HCT116 (cell line): Measurements from ENCODE around the gene RNU2-63P. TPM values are rescaled to one million over a fixed set of nuclear protein-coding genes. Genes with fewer than 3 reads are reported as not detected.

Experiments used
- ATAC-seq: fragments of 200-7000 bp; cut with Tn5 transposase; 2 replicates; pipeline ENCODE4 v1.9.1; 2020; ENCODE audit warnings: mild to moderate bottlenecking, moderate library complexity
- BruUV-seq: library from RNA; stranded (reverse); fragments of 400-500 nt; replicated peaks from 2 replicates; lab custom pipeline; 2021; lab: Mats Ljungman, UMichigan
- CTCF ChIA-PET: fragments of 300-600 bp; sonication (Branson Sonifier 250); formaldehyde crosslinking; loops from one replicate; lab custom pipeline; 2021; ENCODE audit warnings: antibody characterized with exemption; lab: Charles Lee
- POLR2A ChIA-PET: fragments of 300-600, 350-600 bp; sonication (Branson Sonifier 250); formaldehyde crosslinking; loops from one replicate; lab custom pipeline; 2021; ENCODE audit warnings: antibody characterized with exemption; lab: Charles Lee
- RAD21 ChIA-PET, 2 experiments: fragments of 300-600 bp; sonication (Branson Sonifier 250); formaldehyde crosslinking; loops; one replicate each; lab custom pipeline; 2023; ENCODE audit warnings: low total read pairs in 2 of 2; ENCODE audit not compliant: uncharacterized antibody in 2 of 2, unreplicated experiment in 2 of 2, low non-redundant PET in 1 of 2; lab: Charles Lee
- DNase-seq: peaks from one replicate; pipeline ENCODE4 v3.0.0-alpha.2; 2010; ENCODE audit warnings: low read depth, low spot score
- H2AFZ ChIP-seq: fragments of 200-600 bp; shearing (Covaris generic), sonication (generic); 2 replicates; pipeline ENCODE4 v1.6.1; 2017; ENCODE audit warnings: low read depth, mixed run types, mixed read lengths, antibody characterized with exemption, low read length; ENCODE audit not compliant: poor library complexity, severe bottlenecking
- H3K27ac ChIP-seq: 2 replicates; pipeline ENCODE4 v1.5.1; 2012; ENCODE audit warnings: low read depth, low read length
- H3K27me3 ChIP-seq: fragments of 200-600 bp; sonication (generic); 2 replicates; pipeline ENCODE4 v1.6.1; 2016; ENCODE audit warnings: mixed run types, low read length, mixed read lengths; ENCODE audit not compliant: insufficient read depth
- H3K36me3 ChIP-seq, 2 experiments: fragments of 200-500 bp in 1 of 2; fragments of 200-600 bp in 1 of 2; sonication (Bioruptor generic) in 1 of 2; sonication (generic) in 1 of 2; 2 replicates each; pipeline versions ENCODE4 v1.5.1 to v1.6.1; 2014 to 2016; ENCODE audit warnings: low read length in 2 of 2, inconsistent platforms in 1 of 2, mixed read lengths in 1 of 2, mixed run types in 1 of 2; ENCODE audit not compliant: insufficient read depth in 2 of 2, control insufficient read depth in 1 of 2
- H3K4me1 ChIP-seq, 2 experiments: fragments of 200-600 bp in 1 of 2; sonication (generic) in 1 of 2; 2 replicates each; pipeline versions ENCODE4 v1.5.1 to v1.6.1; 2012 to 2017; ENCODE audit warnings: low read length in 2 of 2, inconsistent platforms in 1 of 2, mild to moderate bottlenecking in 1 of 2, mixed read lengths in 1 of 2, mixed run types in 1 of 2, moderate library complexity in 1 of 2; ENCODE audit not compliant: insufficient read depth in 2 of 2, control insufficient read depth in 1 of 2
- H3K4me2 ChIP-seq: fragments of 200-600 bp; sonication (generic); 2 replicates; pipeline ENCODE4 v1.6.1; 2017; ENCODE audit warnings: mixed run types, low read length, mixed read lengths
- H3K4me3 ChIP-seq, 2 experiments: fragments of 200-600 bp in 1 of 2; sonication (generic) in 1 of 2; replicated peaks in 1 of 2; 2 replicates each; pipeline ENCODE4 v1.5.1; 2011 to 2016; ENCODE audit warnings: low read length in 2 of 2, control low read depth in 1 of 2, low read depth in 1 of 2, mild to moderate bottlenecking in 1 of 2, mixed read lengths in 1 of 2, mixed run types in 1 of 2
- H3K79me2 ChIP-seq: fragments of 200-600 bp; sonication (generic); 2 replicates; pipeline ENCODE4 v1.6.1; 2017; ENCODE audit warnings: mild to moderate bottlenecking, mixed run types, low read length, moderate library complexity, mixed read lengths; ENCODE audit not compliant: insufficient read depth
- H3K9ac ChIP-seq: fragments of 200-600 bp; sonication (generic); 2 replicates; pipeline ENCODE4 v1.6.1; 2016; ENCODE audit warnings: low read length, mixed read lengths
- H3K9me2 ChIP-seq: fragments of 200-600 bp; sonication (generic), shearing (Covaris generic); 2 replicates; pipeline ENCODE4 v1.6.1; 2017; ENCODE audit warnings: mixed run types, mild to moderate bottlenecking, moderate library complexity; ENCODE audit not compliant: insufficient read depth
- H3K9me3 ChIP-seq, 2 experiments: fragments of 200-500 bp in 1 of 2; fragments of 200-600 bp in 1 of 2; sonication (Bioruptor generic) in 1 of 2; sonication (generic) in 1 of 2; 2 replicates each; pipeline ENCODE4 v1.6.1; 2014 to 2017; ENCODE audit warnings: low read length in 2 of 2, mixed read lengths in 2 of 2, inconsistent platforms in 1 of 2, low read depth in 1 of 2, mild to moderate bottlenecking in 1 of 2, mixed run types in 1 of 2, moderate library complexity in 1 of 2; ENCODE audit not compliant: control insufficient read depth in 1 of 2, insufficient read depth in 1 of 2
- H4K20me1 ChIP-seq: fragments of 200-600 bp; sonication (generic), shearing (Covaris generic); 2 replicates; pipeline ENCODE4 v1.6.1; 2017; ENCODE audit warnings: mixed run types, mild to moderate bottlenecking, moderate library complexity; ENCODE audit not compliant: insufficient read depth
- CBX3 ChIP-seq: IDR thresholded peaks from 2 replicates; pipeline ENCODE4 v1.6.1; 2012; ENCODE audit warnings: low read depth
- CEBPB ChIP-seq: IDR thresholded peaks from 2 replicates; pipeline ENCODE4 v1.6.1; 2012; ENCODE audit warnings: low read depth
- EGR1 ChIP-seq: IDR thresholded peaks from 2 replicates; pipeline ENCODE4 v1.6.1; 2012; ENCODE audit warnings: low read depth
- ELF1 ChIP-seq: IDR thresholded peaks from 2 replicates; pipeline ENCODE4 v1.6.1; 2012; ENCODE audit warnings: low read depth, borderline replicate concordance
- EZH2 ChIP-seq: fragments of 200-600 bp; sonication (generic); IDR thresholded peaks from 2 replicates; pipeline ENCODE4 v1.6.1; 2017; ENCODE audit warnings: antibody characterized with exemption, mixed run types
- POLR2AphosphoS5 ChIP-seq: IDR thresholded peaks from 2 replicates; pipeline ENCODE4 v1.6.1; 2011; ENCODE audit warnings: mild to moderate bottlenecking, low read depth, low read length, moderate library complexity
- RAD21 ChIP-seq: IDR thresholded peaks from 2 replicates; pipeline ENCODE4 v1.6.1; 2012; ENCODE audit warnings: low read depth, mild to moderate bottlenecking
- SRF ChIP-seq: IDR thresholded peaks from 2 replicates; pipeline ENCODE4 v1.6.1; 2012; ENCODE audit warnings: low read depth
- TCF7L2 ChIP-seq: IDR thresholded peaks from 2 replicates; pipeline ENCODE4 v1.7.0; 2011; ENCODE audit warnings: borderline replicate concordance, inconsistent platforms; ENCODE audit not compliant: insufficient read depth, insufficient read length; ENCODE audit errors: extremely low read depth
- YY1 ChIP-seq: IDR thresholded peaks from 2 replicates; pipeline ENCODE4 v1.6.1; 2011; ENCODE audit warnings: low read length, low read depth, moderate library complexity, mild to moderate bottlenecking; ENCODE audit not compliant: insufficient replicate concordance; ENCODE audit errors: extremely low read depth
- ZNF274 ChIP-seq: fragments of 200-500 bp; sonication (Bioruptor generic); IDR thresholded peaks from 2 replicates; pipeline ENCODE4 v1.6.1; 2014; ENCODE audit warnings: mild to moderate bottlenecking, low read depth, low read length, inconsistent platforms
- intact Hi-C: fragments of 100-400 bp; cut with micrococcal nuclease; formaldehyde crosslinking; loops from 2 replicates; pipeline ENCODE4 v1.10.0; 2022
- total RNA-seq: library from RNA; stranded (reverse); gene quantifications from one replicate; pipeline ENCODE4 v1.2.1, GENCODE V29; 2021; ENCODE audit not compliant: unreplicated experiment
- TF ChIP-seq, protein P1 (sequence below): IDR thresholded peaks from 2 replicates; pipeline ENCODE4 v1.6.1; 2012; ENCODE audit warnings: low read depth

RNU2-63P gene
- total RNA-seq, 1 experiment from 2014 or later, result 7.4 TPM

- Histone ChIP-seq H3K36me3 (no peaks in the 10 kb centered on the region), H3K27me3 (no peaks in the 10 kb centered on the region), H3K4me3 (no peak overlapping the region), H4K20me1 (no peaks in the 10 kb centered on the region), H3K9me3 (no peaks in the 10 kb centered on the region), H3K4me2 (no peak overlapping the region), H3K9ac (no peak overlapping the region), H2AFZ (no peak overlapping the region), H3K27ac (no peak overlapping the region), H3K4me1 (0 out of 4 replicates have a peak, but pooled peaks cover 0 to 4% of the 10 kb centered on the region in 2 experiments), H3K9me2 (no peaks in the 10 kb centered on the region), H3K79me2 (no peaks in the 10 kb centered on the region)
- no TSS peak for BruUV-seq
- POLR2A ChIA-PET, result no interaction called here
- no peak for ATAC-seq
- CTCF ChIA-PET, result no interaction called here
- RAD21 ChIA-PET, result no interaction called here
- DNase-seq, result no peak
- intact Hi-C loops, result no loop called here
- TF ChIP-seq EGR1 (no peak), RAD21 (no peak), CBX3 (no peak), SRF (no peak), ZNF274 (no peak)
These were observed 15.8 kb upstream of the RNU2-63P start for GRCh38 chr2:88032070-88032702.

DNA sequence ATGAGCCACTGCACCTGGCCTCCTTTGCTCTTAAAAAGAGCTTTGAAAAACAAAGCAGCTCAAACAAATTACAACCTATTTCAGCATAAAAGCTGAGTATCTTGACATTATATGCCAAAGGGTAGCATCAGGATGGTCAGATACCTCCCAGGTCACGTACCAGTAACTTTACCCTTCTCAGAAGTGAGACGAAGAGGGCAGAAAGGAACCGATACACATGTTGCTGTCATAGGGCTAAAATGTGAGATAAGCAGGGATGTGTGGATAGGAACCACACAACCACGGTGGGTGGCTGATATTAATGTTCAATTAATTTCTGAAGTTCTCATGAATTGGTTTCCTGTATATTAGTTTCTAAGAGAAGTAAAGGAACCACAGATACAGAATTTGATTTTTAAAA, 12.6 kb upstream of the RNU2-63P start:
- Histone ChIP-seq H3K4me1 (no peaks in the 10 kb centered on the region), H3K9ac (no peak overlapping the region), H3K36me3 (no peaks in the 10 kb centered on the region), H3K9me2 (no peaks in the 10 kb centered on the region), H3K4me2 (no peak overlapping the region), H3K79me2 (no peaks in the 10 kb centered on the region), H4K20me1 (no peaks in the 10 kb centered on the region), H3K27me3 (no peaks in the 10 kb centered on the region), H3K4me3 (no peak overlapping the region), H2AFZ (no peak overlapping the region), H3K9me3 (no peaks in the 10 kb centered on the region), H3K27ac (no peak overlapping the region)
- RAD21 ChIA-PET, result no interaction called here
- CTCF ChIA-PET, result no interaction called here
- DNase-seq (no peak), ATAC-seq (no peak)
- TF ChIP-seq, protein P1, sequence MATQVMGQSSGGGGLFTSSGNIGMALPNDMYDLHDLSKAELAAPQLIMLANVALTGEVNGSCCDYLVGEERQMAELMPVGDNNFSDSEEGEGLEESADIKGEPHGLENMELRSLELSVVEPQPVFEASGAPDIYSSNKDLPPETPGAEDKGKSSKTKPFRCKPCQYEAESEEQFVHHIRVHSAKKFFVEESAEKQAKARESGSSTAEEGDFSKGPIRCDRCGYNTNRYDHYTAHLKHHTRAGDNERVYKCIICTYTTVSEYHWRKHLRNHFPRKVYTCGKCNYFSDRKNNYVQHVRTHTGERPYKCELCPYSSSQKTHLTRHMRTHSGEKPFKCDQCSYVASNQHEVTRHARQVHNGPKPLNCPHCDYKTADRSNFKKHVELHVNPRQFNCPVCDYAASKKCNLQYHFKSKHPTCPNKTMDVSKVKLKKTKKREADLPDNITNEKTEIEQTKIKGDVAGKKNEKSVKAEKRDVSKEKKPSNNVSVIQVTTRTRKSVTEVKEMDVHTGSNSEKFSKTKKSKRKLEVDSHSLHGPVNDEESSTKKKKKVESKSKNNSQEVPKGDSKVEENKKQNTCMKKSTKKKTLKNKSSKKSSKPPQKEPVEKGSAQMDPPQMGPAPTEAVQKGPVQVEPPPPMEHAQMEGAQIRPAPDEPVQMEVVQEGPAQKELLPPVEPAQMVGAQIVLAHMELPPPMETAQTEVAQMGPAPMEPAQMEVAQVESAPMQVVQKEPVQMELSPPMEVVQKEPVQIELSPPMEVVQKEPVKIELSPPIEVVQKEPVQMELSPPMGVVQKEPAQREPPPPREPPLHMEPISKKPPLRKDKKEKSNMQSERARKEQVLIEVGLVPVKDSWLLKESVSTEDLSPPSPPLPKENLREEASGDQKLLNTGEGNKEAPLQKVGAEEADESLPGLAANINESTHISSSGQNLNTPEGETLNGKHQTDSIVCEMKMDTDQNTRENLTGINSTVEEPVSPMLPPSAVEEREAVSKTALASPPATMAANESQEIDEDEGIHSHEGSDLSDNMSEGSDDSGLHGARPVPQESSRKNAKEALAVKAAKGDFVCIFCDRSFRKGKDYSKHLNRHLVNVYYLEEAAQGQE, result no peak
- TF ChIP-seq ELF1 (no peak), POLR2AphosphoS5 (no peak), EZH2 (no peak), CEBPB (no peak), EGR1 (no peak), SRF (no peak), TCF7L2 (no peak), YY1 (no peak), CBX3 (no peak)
- POLR2A ChIA-PET, result interaction anchor here (2.2 kb wide), 1 partner anchor 13 kb away, joined by 11 read pairs; the partner anchor contains the start of gene RNU2-63P
- BruUV-seq, result no TSS peak
- intact Hi-C loops, result no loop called here
